Femur (tissue), 1 donor: ENCODE data around the gene INTS15.
"Not testable (repeated sequence)": the region's sequence is repeated elsewhere in the genome, so short reads cannot be mapped to it uniquely, and the experiment has no call there.

Experiments used
- DNase-seq: peaks from one replicate; pipeline ENCODE4 v3.0.0-alpha.2; 2017

Gene INTS15

GRCh38 chr7:6577369-6578113, 12.3 kb upstream of the INTS15 start, which contains the start of gene ZDHHC4:
ZDHHC4 (plus strand) TSS chr7:6577454; CDS start chr7:6580562, 3,108 bp downstream.
- DNase-seq: peak; percentile 94

DNA sequence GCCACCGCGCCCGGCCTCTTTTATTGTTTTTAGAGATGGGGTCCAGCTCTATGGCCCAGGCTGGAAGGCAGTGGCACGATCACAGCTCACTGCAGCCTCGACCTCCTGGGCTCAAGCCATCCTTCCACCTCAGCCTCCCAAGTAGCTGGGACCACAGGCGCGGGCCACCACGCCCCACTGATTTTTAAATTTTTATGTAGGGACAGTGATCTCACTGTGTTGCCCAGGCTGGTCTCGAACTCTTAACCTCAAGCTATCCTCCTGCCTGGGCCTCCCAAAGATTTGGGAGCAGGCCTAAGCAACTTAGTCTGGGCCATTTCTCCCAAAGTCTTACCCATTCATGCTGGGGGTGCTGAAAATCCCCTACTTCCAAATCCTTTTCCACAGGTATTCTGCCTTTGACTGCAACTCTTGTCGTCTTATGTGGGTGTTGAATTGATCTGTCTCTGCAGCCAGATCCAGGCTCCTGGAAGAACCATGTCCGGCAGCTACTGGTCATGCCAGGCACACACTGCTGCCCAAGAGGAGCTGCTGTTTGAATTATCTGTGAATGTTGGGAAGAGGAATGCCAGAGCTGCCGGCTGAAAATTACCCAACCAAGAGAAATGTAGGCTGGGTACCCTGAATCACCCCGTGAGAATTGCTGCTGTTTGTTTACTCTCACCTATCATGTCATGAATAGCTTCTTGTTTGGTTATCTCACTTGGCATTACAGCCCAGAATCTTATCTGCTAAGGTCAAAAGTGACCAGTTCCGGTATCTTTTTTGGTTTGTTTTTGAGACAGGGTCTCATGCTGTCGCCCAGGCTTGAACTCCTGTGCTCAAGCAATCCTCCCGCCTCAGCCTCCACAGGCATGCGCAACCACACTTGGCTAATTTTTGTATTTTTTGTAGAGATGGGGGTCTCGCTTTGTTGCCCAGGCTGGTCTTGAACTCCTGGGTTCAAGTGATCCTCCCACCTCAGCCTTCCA, 11.4 kb upstream of the INTS15 start:
- no peak for DNase-seq

- DNase-seq: no peak
Observed at GRCh38 chr7:6579446-6579845, 10.4 kb upstream of the INTS15 start.

GRCh38 chr7:6585746-6586432, 3.9 kb upstream of the INTS15 start:
- DNase-seq: not testable (repeated sequence)

- no peak for DNase-seq
Observed at GRCh38 chr7:6588566-6588965, 1.3 kb upstream of the INTS15 start.

DNA sequence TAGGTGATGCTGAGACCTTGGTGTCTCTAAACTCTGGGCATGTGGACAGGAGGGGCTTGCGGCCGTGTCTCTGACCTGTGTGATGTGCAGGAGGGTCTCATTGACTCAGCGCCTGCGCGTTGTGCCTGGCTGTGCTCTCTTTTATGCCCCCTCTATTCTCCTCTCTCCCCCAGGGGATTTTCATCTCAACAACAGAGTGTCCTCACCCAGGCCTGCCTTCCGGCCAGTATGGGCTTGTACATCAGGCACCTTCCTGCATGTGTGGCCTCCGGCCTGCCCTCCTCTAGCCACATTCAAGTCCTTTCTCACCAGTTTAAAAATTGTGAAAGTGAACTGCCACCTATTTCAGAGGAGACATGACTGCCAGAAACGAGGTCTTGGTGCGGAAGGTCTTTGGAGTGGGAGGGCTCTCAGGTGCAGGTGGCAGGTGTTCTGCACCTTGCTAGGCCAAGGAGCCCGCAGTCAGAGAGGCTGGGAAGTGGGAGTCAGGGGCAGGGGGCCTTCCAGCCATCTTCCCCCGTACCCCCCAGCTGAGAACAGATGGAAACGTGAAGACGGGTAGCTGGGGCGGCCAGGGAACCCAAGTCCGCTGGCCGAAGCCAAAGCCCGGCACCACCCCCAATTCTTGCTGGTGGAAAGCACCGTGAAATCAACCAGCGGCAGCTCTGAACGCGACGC, 531 bp upstream of the INTS15 start:
- no peak for DNase-seq

DNA sequence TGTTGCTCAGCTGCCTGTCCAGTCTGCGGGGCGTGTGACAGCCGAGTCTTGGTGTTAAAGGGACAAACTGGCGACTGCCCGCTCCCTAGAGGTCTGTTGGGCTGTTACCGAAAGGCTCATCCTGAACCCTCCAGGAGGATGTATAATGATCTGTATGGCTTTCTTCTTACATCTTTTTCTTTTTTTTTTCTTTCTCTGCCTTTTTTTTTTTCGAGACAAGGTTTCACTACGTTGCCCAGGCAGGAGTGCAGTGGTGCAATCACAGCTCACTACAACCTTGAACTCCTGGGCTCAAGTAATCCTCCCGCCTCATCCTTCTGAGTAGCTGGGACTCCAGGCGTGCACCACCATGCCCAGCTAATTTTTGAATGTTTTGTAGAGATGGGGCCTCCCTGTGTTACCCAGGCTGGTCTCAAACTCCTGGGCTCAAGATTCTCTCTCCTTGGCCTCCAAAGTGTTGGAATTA, 857 bp downstream of the INTS15 start:
- no peak for DNase-seq

DNA sequence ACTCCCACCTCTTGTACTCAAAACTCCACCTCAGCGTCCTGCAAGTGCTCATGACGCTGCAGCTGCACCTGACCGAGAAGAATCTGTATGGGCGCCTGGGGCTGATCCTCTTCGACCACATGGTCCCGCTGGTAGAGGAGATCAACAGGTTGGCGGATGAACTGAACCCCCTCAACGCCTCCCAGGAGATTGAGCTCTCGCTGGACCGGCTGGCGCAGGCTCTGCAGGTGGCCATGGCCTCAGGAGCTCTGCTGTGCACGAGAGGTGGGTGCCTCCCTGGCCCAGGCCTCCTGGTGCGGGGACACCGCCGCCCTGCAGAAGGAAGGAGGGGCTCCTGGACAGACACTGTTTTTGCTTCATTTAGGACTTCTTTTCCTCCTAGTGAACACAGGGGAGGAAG, 10.3 kb downstream of the INTS15 start:
- no peak for DNase-seq

DNA sequence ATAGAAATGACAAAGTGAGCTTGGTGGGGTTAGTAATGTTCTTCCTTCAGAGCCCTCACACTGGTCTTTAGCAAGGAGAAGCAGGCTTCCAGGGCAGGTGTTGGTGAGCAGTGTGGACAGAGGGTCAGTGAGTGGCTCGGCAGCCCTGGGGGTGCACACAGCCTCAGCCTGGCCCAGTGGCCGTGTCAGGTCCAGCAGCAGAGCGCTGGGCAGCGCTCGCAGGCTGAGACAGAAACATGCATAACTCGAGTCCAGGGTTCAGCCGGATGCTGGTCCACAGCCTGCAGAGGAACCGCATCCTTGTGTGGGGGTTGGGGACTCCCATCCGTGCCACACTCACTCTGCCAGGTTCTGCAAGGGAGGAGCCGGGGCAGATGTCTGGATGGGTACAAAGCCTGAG, 14.6 kb downstream of the INTS15 start:
- DNase-seq: no peak

DNA sequence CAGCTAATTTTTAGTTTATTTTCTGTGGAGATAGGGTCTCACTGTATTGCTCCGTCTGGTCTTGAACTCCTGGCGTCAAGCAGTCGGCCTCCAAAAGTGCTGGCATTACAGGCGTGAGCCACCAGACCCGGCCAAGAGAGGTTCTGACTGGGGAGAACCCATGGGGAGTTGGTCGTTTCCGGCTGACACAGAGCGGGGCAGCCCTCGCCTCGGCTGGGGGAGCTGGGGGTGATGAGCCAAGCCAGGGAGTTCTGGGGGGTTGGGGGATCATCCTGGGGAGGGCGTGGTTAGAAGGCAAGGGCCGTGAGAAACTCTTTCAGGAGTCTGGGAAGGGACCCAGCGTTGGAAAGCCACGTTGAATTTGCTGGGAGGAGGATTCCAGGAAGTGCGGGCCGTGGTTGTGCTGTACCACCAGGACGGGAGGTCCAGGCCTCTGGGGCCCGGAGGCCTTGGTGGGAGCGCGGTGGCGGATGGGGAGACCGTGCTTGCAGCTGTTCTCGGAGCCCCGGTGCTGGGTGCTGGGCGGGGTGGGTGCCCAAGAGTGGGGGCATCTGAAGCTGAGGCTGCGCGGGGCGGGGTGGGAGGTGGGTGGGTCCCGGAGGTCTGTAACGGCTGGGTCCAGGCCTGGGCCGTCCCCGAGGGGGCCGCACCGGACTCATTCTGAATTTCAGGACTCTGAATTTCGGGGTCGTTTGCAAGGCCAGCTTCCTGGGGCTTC, 17.2 kb downstream of the INTS15 start:
- no peak for DNase-seq

- no peak for DNase-seq
Observed at GRCh38 chr7:6607651-6608051, 17.8 kb downstream of the INTS15 start.

DNA sequence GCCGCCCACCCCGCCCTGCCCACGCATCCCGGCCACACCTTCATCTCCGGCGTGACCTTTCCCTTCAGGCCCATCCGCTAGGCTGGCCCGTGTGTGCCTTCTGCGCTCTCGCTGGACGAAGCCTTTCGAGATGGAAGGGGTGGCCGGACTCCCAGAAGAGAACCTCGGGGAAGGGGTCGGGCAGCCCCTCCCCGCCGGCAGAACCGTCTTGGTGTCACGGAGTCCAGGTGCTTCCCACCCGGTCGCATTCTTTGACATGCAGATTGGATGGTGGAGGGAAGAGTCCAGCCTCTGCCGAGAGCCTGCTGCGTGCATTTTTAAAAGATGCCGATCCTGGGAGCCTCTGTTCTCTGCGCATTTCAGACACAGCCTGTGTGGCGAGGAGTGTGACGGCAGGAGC, 18.3 kb downstream of the INTS15 start:
- no peak for DNase-seq

GRCh38 chr7:6608794-6609193, 19.0 kb downstream of the INTS15 start:
- no peak for DNase-seq

DNA sequence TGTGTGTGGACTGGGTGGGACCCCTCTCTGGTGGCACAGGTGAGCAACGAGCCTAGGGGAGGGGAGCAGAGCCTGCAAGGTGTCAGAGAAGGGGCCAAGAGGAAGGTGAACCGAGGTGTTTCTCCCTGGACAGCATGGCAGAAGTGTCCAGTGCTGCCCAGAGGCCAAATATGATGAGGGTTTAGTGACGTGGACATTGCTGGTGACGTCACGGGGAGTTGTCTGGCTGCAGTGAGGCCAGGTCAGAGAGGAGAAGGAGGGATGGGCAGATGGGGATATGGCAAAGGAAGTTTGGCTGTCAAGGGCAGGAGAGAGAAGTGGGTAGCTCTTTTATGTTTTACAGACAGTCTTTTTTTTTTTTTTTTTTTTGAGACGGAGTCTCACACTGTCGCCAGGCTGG, 23.0 kb downstream of the INTS15 start:
- DNase-seq: no peak

- DNase-seq: no peak
Observed at GRCh38 chr7:6613706-6614105, 23.9 kb downstream of the INTS15 start.

GRCh38 chr7:6614953-6615722, 25.3 kb downstream of the INTS15 start, which contains the start of gene ZNF853:
ZNF853 (plus strand) TSS chr7:6615610; CDS start chr7:6616175, 565 bp downstream.
- DNase-seq: peak; percentile 59

DNA sequence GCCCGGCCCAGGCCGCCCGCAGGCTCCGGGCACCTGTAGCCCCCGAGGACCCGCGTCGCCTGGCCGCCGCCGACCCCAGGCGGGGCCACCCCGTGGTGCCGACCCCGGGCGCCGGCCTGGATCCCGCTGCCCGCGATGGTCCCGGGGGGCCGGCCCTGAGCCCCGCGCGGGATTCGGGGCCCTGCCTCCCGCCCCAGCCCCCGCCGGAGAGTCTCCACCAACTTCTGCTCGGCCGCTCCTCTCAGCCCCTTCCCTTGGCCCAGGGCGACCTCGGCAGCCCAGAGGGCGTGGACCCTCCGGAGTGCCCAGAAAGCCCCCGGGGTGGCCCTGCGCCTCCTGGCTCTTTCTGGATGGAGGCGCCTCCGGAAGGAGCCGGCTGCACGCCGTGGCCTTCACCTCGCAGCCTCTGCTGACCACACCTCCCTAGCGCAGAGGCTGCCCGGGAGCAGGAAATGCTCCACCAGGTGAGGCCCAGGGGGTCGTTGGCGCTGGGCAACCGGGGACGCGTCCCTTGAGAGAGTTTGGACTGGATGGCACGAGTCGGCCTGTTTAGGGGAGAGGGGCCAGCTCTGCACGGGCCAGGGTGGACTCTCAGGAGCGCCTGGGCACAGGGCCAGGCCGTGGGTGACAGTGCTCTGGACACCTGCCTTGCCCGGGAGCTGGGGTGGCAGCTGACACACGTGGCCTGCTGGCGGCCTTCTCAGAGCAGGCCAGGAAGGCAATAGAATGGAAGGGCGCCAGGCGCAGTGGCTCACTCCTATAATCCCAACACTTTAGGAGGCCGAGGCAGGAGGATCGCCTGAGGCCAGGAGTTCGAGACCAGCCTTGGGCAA, 26.1 kb downstream of the INTS15 start:
- DNase-seq: peak; percentile 39

GRCh38 chr7:6616854-6617643, 27.2 kb downstream of the INTS15 start:
- DNase-seq: no peak

GRCh38 chr7:6618621-6619020, 28.8 kb downstream of the INTS15 start:
- DNase-seq: no peak
